Astrocyte of the cerebellum (primary cell): ENCODE results near the gene UBE2E2.
A peak's percentile ranks its signal among the peaks of the same experiment; 100 is the strongest.

Experiments
- DNase-seq: peaks from one replicate; pipeline ENCODE4 v3.0.0-alpha.2; 2011; ENCODE audit warnings: low read depth
- H3K4me3 ChIP-seq: 2 replicates; pipeline ENCODE4 v1.5.1; 2011; ENCODE audit warnings: mild to moderate bottlenecking, low read depth, low read length, moderate library complexity
- CTCF ChIP-seq: IDR thresholded peaks from 2 replicates; pipeline ENCODE4 v1.5.1; 2012; ENCODE audit warnings: low read length, low read depth, moderate library complexity, mild to moderate bottlenecking; ENCODE audit errors: missing control alignments
- in situ Hi-C: cut with HindIII; loops from 2 replicates; pipeline ENCODE4 v1.10.0; 2017; ENCODE audit warnings: low sequenced_read_pairs

The UBE2E2 gene

GRCh38 chr3:23518441-23518840 lies 315.3 kb downstream of the UBE2E2 start:
- in situ Hi-C loops, result no loop called here
- H3K4me3 ChIP-seq, result no peak overlapping the region
- no peak for TF ChIP-seq CTCF
- no peak for DNase-seq

GRCh38 chr3:23519314-23520208 lies 316.4 kb downstream of the UBE2E2 start:
- H3K4me3 ChIP-seq, result no peak overlapping the region
- in situ Hi-C loops, result no loop called here
- DNase-seq, result no peak
- TF ChIP-seq CTCF, result no peak

DNA sequence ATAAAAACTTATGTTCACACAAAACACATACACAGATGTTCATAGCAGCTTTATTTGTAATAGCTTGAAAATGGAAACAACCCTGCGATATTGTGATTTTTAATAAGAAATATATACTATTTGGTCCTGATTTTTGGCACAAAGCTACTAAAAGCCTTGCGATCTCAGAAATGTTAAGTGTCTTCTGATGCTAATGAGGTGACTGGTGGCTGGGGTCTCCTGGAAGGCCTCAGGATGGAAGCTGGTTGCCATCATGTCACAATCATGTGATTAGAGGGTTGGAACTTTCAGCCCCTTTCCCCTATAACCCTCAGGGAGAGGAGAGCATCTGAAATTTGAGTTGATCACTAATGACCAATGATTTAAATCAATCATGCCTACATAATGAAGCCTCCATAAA lies 324.2 kb downstream of the UBE2E2 start:
- no peak overlapping the region for H3K4me3 ChIP-seq
- no peak for TF ChIP-seq CTCF
- in situ Hi-C loops, result no loop called here
- no peak for DNase-seq

DNA sequence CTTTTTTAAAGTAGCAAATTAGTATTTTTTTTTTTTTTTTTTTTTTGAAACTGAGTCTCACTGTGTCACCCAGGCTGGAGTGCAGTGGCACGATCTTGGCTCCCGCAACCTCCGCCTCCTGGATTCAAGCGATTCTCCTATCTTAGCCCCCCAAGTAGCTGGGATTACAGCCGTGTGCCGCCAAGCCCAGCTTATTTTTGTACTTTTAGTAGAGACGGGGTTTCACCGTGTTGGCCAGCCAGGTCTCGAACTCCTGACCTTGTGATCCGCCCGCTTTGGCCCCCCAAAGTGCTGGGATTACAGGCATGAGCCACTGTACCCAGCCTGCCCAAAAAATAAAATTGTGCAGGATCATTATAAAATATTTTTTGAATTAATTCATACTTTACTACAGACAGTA lies 330.5 kb downstream of the UBE2E2 start:
- in situ Hi-C loops, result no loop called here
- H3K4me3 ChIP-seq, result no peak overlapping the region
- no peak for TF ChIP-seq CTCF
- DNase-seq, result no peak

DNA sequence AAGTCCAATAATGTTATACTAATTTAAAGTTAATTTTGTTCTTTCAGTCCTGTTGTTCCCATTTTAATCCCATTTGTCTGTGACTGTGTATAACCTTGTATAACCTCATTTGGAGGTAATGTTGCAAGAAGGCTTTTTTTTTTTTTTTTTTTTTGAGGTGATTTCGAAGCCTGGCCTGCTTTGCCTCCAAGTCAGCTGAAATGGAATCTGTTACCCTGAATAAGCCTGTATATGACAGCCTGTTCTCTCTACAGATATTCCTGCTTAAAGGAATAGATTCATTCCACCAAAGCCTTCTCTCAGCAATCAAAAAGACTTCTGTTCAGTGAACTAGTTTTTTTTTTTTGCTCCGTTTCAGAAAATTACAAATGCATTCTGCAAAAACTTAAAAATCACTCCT lies 330.9 kb downstream of the UBE2E2 start:
- H3K4me3 ChIP-seq, result no peak overlapping the region
- in situ Hi-C loops, result no loop called here
- no peak for TF ChIP-seq CTCF
- DNase-seq, result no peak

DNA sequence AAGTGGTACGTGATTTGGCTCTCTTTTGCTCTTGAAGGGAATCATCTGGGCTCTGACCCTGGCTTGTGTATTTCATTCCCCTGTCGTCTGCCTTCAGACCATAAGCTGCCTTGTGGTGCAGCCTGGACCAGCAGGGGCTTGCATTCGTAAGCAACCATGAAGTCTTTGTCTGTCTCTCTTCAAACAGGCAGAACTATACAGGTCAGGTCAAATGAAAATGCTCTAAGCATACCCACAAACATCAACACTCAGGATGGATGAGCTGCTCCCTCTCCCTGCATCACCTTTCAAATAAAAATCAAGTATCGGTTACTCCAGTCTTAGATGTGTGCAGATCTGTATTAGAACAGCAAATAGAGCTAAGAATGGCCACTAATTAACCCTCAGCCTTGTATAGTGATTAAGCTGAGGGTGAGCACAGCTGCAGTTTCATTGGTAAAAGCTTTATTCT lies 334.0 kb downstream of the UBE2E2 start:
- peak; percentile 18 for DNase-seq
- no peak overlapping the region for H3K4me3 ChIP-seq
- no peak for TF ChIP-seq CTCF
- in situ Hi-C loops, result no loop called here
